Measurements from ENCODE around the gene SBF2.

The SBF2 gene

DNA sequence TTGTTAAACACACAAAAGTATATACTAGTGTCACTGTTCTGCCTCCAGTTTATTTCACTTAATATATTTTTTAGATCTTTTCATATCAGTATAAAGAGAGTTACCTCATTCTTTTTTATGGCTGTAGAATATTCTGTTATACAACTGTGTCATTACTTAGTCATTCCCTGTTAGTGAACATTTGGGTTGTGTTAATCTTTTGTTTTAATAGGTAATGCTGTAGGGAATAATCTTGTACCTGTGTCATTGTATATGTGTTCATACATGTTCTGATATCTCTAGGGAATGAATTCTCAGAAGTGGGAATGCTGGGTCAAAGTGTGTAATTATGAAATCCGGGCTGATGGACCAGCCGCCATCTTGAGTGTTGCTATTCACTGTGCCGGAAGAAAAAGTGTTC lies 558.8 kb downstream of the SBF2 start:
- ChIA-PET POLR2A (no interaction called here), CTCF (interaction anchor here (10.0 kb wide), 1 partner anchor 13 kb away, joined by 94 read pairs; no protein-coding TSS in a partner anchor)
- TF ChIP-seq, protein P1, sequence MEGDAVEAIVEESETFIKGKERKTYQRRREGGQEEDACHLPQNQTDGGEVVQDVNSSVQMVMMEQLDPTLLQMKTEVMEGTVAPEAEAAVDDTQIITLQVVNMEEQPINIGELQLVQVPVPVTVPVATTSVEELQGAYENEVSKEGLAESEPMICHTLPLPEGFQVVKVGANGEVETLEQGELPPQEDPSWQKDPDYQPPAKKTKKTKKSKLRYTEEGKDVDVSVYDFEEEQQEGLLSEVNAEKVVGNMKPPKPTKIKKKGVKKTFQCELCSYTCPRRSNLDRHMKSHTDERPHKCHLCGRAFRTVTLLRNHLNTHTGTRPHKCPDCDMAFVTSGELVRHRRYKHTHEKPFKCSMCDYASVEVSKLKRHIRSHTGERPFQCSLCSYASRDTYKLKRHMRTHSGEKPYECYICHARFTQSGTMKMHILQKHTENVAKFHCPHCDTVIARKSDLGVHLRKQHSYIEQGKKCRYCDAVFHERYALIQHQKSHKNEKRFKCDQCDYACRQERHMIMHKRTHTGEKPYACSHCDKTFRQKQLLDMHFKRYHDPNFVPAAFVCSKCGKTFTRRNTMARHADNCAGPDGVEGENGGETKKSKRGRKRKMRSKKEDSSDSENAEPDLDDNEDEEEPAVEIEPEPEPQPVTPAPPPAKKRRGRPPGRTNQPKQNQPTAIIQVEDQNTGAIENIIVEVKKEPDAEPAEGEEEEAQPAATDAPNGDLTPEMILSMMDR (IDR thresholded peaks at IDR 0.05; ENCODE audit: control extremely low read depth, extremely low read depth, low read depth, missing control alignments) = no peak
- DNase-seq (ENCODE audit: extremely low spot score) = no peak

DNA sequence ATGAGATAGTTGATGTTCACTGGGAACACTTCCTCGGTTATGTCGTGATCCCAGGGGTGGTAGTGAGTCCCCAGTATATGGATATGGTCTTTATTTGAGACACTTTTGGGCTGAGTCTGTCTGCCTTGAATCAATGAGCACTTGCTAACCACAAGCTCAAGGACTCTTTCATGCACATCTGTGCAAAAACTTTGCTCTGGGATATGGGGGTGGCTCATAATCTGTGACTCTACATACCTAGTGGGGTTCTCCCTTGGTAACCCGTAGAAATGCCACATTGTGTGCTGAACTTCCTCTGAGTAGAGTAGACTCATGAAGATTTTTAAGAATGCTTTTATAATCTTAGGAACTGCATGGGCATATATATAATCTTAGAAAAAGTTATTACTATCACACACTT lies 560.8 kb downstream of the SBF2 start:
- DNase-seq (ENCODE audit: extremely low spot score) = no peak
- CTCF ChIA-PET = interaction anchor here (0.9 to 10.0 kb wide), 7 partner anchors 9 to 198 kb away, joined by 3 to 94 read pairs (median 4); no protein-coding TSS in a partner anchor
- POLR2A ChIA-PET = no interaction called here
- TF ChIP-seq, protein P1 (IDR thresholded peaks at IDR 0.05; ENCODE audit: control extremely low read depth, extremely low read depth, low read depth, missing control alignments) = no peak

DNA sequence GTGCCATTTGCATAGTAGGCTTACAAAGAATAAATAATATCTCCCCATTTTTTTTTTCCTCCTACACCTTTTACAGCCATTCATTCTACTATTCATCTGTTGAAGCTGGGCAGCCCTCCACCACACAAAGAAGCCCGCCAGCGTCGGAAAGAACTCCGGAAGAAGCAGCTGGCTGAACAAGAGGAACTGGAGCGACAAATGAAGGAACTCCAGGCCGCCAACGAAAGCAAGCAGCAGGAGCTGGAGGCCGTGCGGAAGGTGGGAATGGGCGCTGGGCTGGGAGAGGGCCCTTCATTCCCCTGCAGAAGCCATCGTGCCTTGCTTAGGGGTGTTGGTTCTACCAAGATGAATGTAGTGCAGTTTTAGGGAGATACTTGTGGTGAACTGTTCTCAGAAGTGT lies 561.6 kb downstream of the SBF2 start:
- CTCF ChIA-PET = interaction anchor here (0.9 to 10.0 kb wide), 6 partner anchors 9 to 119 kb away, joined by 3 to 94 read pairs (median 4); no protein-coding TSS in a partner anchor
- no peak for DNase-seq (ENCODE audit: extremely low spot score)
- POLR2A ChIA-PET = interaction anchor here (0.5 kb wide), 1 partner anchor 113 kb away, joined by 3 read pairs; no protein-coding TSS in a partner anchor
- TF ChIP-seq, protein P1 (IDR thresholded peaks at IDR 0.05; ENCODE audit: control extremely low read depth, extremely low read depth, low read depth, missing control alignments) = no peak

DNA sequence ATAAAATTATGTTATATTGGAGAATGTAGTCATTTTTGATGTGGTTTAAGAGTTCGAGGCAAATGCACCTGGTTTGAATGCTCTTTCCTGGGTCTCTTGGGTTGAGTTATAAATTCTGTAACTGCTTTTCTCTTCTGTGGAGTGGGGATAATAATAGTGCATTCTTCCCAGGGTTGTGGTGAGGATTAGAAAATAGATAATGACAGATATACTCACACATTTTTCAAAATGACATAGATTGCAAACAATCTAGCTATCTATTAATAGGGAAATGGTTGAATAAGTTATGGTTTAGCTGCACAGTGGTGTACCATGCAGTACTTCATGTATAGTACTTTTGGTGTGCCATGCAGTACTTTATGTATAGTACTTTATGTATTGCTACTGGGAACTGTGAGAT lies 562.8 kb downstream of the SBF2 start:
- DNase-seq (ENCODE audit: extremely low spot score) = no peak
- TF ChIP-seq, protein P1 (IDR thresholded peaks at IDR 0.05; ENCODE audit: control extremely low read depth, extremely low read depth, low read depth, missing control alignments) = no peak
- ChIA-PET POLR2A (interaction anchor here (0.7 kb wide), 1 partner anchor 24 kb away, joined by 3 read pairs; no protein-coding TSS in a partner anchor), CTCF (interaction anchor here (1.1 to 10.0 kb wide), 4 partner anchors 8 to 118 kb away, joined by 3 to 94 read pairs (median 6); no protein-coding TSS in a partner anchor)

All from GM10248 (cell line).